Measurements from ENCODE around the gene ITPRID2.

Gene ITPRID2

DNA sequence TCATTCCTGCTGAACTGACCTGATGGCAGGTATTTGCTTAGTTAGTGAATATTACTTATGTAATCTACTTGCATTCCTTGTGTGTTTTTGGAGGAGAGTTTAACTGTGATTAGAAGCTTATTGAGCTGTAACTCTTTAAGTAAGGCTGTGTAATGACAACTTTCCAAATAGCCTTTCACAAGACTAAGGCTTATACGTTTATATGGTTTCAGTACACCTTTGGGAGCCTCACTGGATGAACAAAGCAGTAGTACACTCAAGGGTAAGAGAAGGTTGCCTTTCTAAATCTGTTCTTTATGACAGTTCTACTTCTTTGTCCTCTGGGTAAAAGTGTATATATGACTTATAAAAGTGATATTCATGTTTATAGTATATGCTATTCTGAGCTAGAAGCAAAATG lies 4.3 kb downstream of the ITPRID2 start:
- H4K20me1 ChIP-seq (ENCODE audit: insufficient read depth, low read length): no peaks in the 10 kb centered on the region
- peaks cover 13% of the 10 kb centered on the region for H3K79me2 ChIP-seq (ENCODE audit: low read length)
- no peak for TF ChIP-seq EZH2phosphoT487 (IDR thresholded peaks at IDR 0.05; ENCODE audit: low read depth)
- TF ChIP-seq, protein P1, sequence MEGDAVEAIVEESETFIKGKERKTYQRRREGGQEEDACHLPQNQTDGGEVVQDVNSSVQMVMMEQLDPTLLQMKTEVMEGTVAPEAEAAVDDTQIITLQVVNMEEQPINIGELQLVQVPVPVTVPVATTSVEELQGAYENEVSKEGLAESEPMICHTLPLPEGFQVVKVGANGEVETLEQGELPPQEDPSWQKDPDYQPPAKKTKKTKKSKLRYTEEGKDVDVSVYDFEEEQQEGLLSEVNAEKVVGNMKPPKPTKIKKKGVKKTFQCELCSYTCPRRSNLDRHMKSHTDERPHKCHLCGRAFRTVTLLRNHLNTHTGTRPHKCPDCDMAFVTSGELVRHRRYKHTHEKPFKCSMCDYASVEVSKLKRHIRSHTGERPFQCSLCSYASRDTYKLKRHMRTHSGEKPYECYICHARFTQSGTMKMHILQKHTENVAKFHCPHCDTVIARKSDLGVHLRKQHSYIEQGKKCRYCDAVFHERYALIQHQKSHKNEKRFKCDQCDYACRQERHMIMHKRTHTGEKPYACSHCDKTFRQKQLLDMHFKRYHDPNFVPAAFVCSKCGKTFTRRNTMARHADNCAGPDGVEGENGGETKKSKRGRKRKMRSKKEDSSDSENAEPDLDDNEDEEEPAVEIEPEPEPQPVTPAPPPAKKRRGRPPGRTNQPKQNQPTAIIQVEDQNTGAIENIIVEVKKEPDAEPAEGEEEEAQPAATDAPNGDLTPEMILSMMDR (IDR thresholded peaks at IDR 0.05; ENCODE audit: low read depth, low read length): no peak
- H3K27me3 ChIP-seq (ENCODE audit: low read depth, low read length): no peaks in the 10 kb centered on the region
- H2AFZ ChIP-seq (ENCODE audit: low read depth, low read length): no peak overlapping the region
- peaks cover 13% of the 10 kb centered on the region for H3K4me1 ChIP-seq (ENCODE audit: low read length)
- H3K36me3 ChIP-seq (replicated peaks; ENCODE audit: low read depth, low read length): peaks cover 40% of the 10 kb centered on the region
- no peak overlapping the region for H3K4me3 ChIP-seq (ENCODE audit: low read length)
- no peaks in the 10 kb centered on the region for H3K9me3 ChIP-seq (ENCODE audit: insufficient read depth, low read length)
- no peak overlapping the region for H3K9ac ChIP-seq (ENCODE audit: low read length)
- H3K4me2 ChIP-seq (ENCODE audit: low read length): no peak overlapping the region
- no peak overlapping the region for H3K27ac ChIP-seq (ENCODE audit: low read length)

- H3K36me3 ChIP-seq (replicated peaks; ENCODE audit: low read depth, low read length): peaks cover 45% of the 10 kb centered on the region
- no peaks in the 10 kb centered on the region for H3K27me3 ChIP-seq (ENCODE audit: low read depth, low read length)
- no peak overlapping the region for H2AFZ ChIP-seq (ENCODE audit: low read depth, low read length)
- H3K27ac ChIP-seq (ENCODE audit: low read length): no peak overlapping the region
- TF ChIP-seq EZH2phosphoT487 (IDR thresholded peaks at IDR 0.05; ENCODE audit: low read depth): no peak
- TF ChIP-seq, protein P1 (IDR thresholded peaks at IDR 0.05; ENCODE audit: low read depth, low read length): no peak
- no peak overlapping the region for H3K4me2 ChIP-seq (ENCODE audit: low read length)
- H3K9ac ChIP-seq (ENCODE audit: low read length): no peak overlapping the region
- H3K79me2 ChIP-seq (ENCODE audit: low read length): peaks cover 13% of the 10 kb centered on the region
- H3K9me3 ChIP-seq (ENCODE audit: insufficient read depth, low read length): no peaks in the 10 kb centered on the region
- no peaks in the 10 kb centered on the region for H4K20me1 ChIP-seq (ENCODE audit: insufficient read depth, low read length)
- no peak overlapping the region for H3K4me3 ChIP-seq (ENCODE audit: low read length)
- peaks cover 8% of the 10 kb centered on the region for H3K4me1 ChIP-seq (ENCODE audit: low read length)
Observed at GRCh38 chr2:181896286-181896685, 4.8 kb downstream of the ITPRID2 start.

DNA sequence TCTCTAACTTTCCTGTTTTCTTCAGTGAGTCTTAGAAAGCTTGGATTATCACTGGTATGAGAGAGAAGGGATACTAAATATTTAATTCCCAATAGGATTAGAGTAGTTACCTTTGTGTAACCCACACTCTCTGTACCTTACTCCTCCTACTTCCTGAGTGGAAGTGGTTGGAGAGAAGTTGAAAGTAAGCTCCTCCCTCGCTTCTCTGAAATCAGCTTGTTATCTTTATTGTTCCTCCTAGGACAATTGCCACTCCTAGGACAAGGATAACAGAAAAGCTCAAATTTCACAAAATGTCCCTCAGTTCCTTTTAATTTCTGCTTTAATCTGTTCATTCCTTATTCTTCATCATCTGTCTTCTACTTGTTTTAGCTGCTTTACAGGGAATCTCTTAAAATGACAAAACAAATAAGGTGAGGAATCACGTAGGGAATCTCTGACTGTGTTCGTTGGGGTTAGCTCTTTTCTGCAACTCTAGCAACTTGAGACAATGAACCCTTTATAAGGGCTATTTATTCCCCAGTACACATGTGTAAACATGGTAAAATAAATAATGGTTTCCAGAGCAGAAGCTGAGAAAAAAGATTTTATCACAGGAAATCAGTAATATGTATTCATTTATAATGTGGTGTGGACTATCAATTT lies 8.6 kb downstream of the ITPRID2 start:
- H3K4me2 ChIP-seq (ENCODE audit: low read length): no peak overlapping the region
- peaks cover 44% of the 10 kb centered on the region for H3K36me3 ChIP-seq (replicated peaks; ENCODE audit: low read depth, low read length)
- no peak overlapping the region for H3K4me3 ChIP-seq (ENCODE audit: low read length)
- H3K9ac ChIP-seq (ENCODE audit: low read length): no peak overlapping the region
- no peaks in the 10 kb centered on the region for H3K79me2 ChIP-seq (ENCODE audit: low read length)
- no peaks in the 10 kb centered on the region for H3K4me1 ChIP-seq (ENCODE audit: low read length)
- no peak overlapping the region for H3K27ac ChIP-seq (ENCODE audit: low read length)
- TF ChIP-seq, protein P1 (IDR thresholded peaks at IDR 0.05; ENCODE audit: low read depth, low read length): no peak
- TF ChIP-seq EZH2phosphoT487 (IDR thresholded peaks at IDR 0.05; ENCODE audit: low read depth): no peak
- H2AFZ ChIP-seq (ENCODE audit: low read depth, low read length): no peak overlapping the region
- H3K9me3 ChIP-seq (ENCODE audit: insufficient read depth, low read length): no peaks in the 10 kb centered on the region
- H4K20me1 ChIP-seq (ENCODE audit: insufficient read depth, low read length): no peaks in the 10 kb centered on the region
- H3K27me3 ChIP-seq (ENCODE audit: low read depth, low read length): no peaks in the 10 kb centered on the region

DNA sequence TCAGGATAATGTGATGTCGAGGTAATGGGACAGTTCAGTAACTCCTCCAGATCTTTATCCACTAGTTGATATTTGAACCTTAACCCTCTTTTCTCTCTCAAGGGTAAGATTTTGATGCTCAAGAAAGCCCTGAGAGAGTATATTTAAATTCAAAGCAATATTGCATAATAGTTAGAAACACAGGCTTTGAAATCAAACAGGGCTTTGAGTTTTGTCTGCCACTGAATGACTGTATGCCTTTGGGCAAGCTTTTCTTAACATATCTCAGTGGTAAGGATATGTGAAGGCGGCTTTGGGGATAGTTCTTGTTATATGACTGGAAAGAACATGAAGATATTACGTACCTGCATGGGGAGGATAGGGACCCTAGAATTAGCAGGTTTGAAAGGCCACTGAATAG lies 11.1 kb downstream of the ITPRID2 start:
- Histone ChIP-seq H3K27ac (ENCODE audit: low read length) (no peak overlapping the region), H3K36me3 (replicated peaks; ENCODE audit: low read depth, low read length) (peaks cover 42% of the 10 kb centered on the region)

More for the DNA sequence above, 11.1 kb downstream of the ITPRID2 start:
- no peaks in the 10 kb centered on the region for H3K4me1 ChIP-seq (ENCODE audit: low read length)
- H2AFZ ChIP-seq (ENCODE audit: low read depth, low read length): no peak overlapping the region
- H3K9me3 ChIP-seq (ENCODE audit: insufficient read depth, low read length): no peaks in the 10 kb centered on the region
- no peak overlapping the region for H3K4me2 ChIP-seq (ENCODE audit: low read length)
- no peak overlapping the region for H3K9ac ChIP-seq (ENCODE audit: low read length)
- TF ChIP-seq, protein P1 (IDR thresholded peaks at IDR 0.05; ENCODE audit: low read depth, low read length): no peak
- TF ChIP-seq EZH2phosphoT487 (IDR thresholded peaks at IDR 0.05; ENCODE audit: low read depth): no peak
- no peaks in the 10 kb centered on the region for H3K79me2 ChIP-seq (ENCODE audit: low read length)
- H3K27me3 ChIP-seq (ENCODE audit: low read depth, low read length): no peaks in the 10 kb centered on the region
- H4K20me1 ChIP-seq (ENCODE audit: insufficient read depth, low read length): no peaks in the 10 kb centered on the region
- no peak overlapping the region for H3K4me3 ChIP-seq (ENCODE audit: low read length)
